ENCODE data around the gene AKAP13. TPM values are rescaled to one million over a fixed set of nuclear protein-coding genes. Genes with fewer than 3 reads are reported as not detected.

AKAP13 gene
- total RNA-seq, 1 donor from 2014 or later: 238 TPM

DNA sequence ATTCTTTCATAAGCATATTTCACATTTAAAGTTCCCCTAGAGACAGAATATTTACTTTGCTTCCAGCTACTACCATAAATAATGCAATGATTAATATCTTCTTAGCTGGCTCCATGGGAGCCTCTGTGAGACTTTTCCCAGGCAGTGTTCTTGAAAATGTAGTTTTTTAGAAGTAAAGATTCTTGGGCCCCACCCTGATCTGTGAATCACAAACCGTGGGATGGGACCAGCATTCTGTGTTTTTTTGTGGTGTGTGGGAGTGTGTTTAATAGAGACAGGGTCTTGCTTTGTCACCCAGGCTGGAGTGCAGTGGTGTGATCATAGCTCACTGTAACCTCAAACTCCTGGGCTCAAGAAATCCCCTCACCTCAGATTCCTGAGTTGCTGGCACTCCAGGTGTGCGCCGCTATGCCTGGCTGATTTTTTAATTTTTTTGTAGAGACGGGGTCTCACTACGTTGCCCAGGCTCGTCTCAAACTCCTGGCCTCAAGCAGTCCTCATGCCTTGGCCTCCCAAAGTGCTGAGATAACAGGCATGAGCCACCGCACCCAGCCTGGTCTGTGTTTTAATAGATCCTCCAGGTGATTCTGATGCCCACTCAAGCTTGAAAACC, 331.3 kb downstream of the AKAP13 start:
- intact Hi-C loops (cut with DNase I): no loop called here
- no peak for ATAC-seq
- no peak for DNase-seq (ENCODE audit: low spot score)

DNA sequence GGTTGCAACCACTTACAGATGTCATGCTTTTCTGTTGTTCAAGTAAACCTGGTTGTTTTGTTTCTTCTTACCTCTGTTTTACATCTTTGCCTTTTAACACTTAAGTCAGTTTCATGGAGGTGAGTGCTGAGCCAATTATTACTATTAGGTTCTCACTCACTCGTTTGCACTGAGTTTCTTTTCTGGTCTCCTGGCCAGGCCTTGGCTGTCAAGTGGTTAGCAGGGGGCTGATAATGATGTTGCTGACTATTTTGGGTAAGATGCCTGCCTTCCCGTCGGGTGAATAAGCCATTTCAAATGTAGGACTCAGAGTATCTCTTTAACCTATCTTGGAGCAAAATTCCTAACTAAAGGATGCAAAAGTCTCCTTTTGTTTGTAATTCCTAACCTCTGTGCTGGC, 335.9 kb downstream of the AKAP13 start:
- ATAC-seq: no peak
- intact Hi-C loops (cut with DNase I): no loop called here
- DNase-seq (ENCODE audit: low spot score): no peak

DNA sequence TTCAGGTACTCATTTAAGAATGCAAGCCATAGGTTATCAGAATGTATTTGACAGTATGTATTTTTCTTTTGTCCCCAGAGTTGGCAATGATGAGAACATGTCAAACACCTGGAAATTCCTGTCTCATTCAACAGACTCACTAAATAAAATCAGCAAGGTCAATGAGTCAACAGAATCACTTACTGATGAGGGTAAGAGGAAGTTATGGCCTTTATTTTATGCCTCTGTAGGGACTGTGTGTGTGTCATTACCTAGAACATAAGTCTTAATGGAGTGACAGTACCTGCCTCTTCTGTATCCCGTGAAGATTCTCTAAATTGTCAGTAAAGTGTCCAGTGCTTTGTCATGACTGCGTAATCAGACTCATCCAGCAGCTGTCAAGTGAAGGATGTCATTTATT, 336.8 kb downstream of the AKAP13 start:
- intact Hi-C loops (cut with DNase I): no loop called here
- DNase-seq (ENCODE audit: low spot score) (no peak), ATAC-seq (no peak)

DNA sequence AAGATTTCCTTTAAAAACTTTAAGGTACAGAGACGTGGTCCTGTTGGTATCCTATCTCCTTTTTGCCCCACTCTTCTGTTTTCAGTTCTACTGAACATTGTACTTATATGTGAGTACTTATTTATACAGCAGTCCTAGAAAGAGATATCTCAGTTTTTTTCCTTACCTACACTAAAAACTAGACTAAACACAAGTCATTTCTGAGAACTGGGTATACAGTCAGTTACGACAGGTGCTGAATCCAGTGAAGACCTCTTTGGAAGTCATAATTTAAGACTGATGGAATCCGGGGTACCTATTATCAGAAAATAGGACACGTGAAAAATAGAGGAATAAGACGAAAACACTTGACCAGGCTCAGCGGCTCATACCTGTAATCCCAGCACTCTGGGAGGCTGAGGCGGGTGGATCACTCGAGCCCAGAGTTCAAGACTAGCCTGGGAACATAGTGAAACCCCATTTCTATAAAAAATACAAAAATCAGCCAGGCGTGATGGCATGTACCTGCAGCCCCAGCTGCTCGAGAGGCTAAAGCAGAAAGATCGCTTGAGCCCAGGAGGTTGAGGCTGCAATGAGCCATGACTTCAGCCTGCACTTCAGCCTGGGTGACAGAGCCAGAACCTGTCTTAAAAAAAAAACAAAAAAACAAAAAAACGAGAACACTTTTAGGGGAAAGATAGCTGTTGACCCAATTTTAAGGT, 338.0 kb downstream of the AKAP13 start:
- intact Hi-C loops (cut with DNase I): no loop called here
- DNase-seq (ENCODE audit: low spot score): no peak
- ATAC-seq: no peak

DNA sequence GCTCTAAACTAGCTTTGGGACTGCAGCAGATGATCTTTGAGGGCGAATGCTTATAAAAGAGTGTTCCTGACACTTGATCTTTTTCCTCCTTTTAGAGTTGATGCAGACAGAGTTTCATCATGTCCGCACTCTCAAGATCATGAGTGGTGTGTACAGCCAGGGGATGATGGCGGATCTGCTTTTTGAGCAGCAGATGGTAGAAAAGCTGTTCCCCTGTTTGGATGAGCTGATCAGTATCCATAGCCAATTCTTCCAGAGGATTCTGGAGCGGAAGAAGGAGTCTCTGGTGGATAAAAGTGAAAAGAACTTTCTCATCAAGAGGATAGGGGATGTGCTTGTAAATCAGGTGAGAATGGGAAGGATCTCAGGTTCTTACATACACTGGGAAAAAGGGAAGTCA, 338.6 kb downstream of the AKAP13 start:
- intact Hi-C loops (cut with DNase I): no loop called here
- ATAC-seq (no peak), DNase-seq (ENCODE audit: low spot score) (no peak)

DNA sequence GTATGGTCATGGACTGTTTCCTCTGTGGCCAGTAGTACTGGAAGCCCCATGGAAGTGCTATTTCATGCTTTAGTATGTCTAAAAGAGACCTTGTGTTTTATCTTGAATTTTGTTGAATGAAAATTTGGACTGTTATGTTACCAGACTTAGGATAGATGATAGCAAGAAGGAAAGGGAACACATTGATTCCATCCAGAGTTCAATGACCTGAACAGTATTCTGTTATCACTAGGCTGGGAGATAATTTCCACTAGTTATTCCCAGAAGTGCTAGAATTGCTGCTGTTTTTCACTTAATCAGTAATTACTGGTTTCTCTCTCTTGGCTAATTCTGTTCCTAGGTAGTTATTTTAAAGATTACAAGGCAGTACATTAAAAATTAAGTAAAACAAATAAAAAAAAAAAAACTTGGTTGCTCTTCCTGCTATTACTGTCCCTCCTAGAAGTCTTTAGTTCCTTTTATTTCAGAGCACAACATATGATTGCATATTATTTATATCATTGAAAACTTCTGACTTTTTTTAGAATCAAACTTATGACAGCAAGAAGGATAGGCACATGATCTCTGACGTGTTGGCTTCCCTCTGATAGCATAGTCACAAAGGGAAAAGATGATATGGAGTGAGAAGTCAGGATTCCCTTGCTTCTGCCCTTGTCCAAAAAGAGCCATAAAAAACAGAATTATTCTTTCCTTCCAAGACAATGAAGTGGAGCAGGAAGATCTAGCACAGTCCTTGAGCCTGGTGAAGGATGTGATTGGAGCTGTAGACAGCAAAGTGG, 342.2 kb downstream of the AKAP13 start:
- intact Hi-C loops (cut with DNase I): no loop called here
- ATAC-seq (no peak), DNase-seq (ENCODE audit: low spot score) (no peak)

DNA sequence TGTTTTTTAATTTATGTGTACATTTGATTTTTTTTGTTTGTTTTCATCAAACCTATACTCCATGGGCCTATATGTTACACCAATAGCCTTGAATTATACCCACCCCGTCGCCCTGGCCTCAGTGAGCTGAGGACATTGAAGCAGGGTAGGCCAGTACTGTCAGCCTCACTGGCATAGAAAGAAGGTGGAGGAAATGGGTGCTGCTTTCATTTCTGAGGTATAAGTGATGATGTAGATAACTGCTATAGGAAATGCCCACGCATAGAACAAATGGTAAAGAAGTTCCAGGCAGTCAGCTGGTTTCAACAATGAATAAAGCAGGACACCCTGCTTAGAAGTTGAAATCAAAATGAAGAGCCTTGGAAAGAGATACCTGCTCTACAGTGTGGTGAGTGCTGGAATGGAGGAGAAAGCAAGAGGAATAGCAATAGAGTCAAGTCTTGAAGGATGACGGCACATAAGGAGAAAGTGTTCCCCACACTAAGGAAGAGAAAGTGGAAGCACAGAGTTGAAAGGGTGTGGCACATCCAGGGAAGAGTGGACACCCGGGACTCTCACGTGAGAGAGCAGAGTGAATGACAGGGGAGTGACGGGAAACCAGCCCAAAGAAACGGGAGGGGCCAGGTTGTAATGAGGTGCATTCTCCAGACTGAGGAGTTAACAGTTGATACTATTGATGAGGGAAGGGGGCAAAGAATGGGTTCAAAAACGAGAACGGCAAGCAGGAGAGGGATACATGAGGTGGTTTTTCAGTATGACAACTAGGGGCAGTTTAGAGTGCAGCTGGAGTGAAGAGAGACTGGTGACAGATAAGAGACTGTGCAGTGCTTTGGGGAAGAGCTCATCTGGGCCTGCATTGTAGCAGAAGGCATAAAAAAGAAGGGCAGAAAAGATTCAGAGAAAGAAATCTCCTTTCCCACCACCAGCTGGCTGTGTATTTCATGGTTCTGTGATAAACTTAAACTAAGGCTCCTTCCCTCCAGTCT, 343.9 kb downstream of the AKAP13 start:
- intact Hi-C loops (cut with DNase I): no loop called here
- ATAC-seq (no peak), DNase-seq (ENCODE audit: low spot score) (no peak)

DNA sequence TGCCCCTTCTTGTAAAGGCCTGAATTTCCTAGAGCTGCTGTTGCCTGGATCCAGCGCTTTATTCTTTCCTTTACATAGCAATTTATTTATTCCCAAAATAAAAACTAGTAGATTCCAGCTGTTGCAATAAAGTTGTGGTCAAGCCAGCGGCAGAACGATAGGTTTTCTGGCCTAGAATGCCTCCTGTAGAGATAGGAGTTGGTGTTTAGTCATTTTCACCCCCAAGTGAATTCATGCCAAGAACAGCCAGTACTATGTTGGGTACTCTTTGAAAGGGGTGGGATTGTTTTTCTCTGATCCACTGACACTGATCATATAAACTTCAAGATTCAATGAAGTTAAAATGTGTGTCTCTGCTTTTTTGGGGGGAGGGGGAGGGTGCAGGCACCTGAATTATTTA, 344.6 kb downstream of the AKAP13 start:
- DNase-seq (ENCODE audit: low spot score) (no peak), ATAC-seq (peak; percentile 60)
- intact Hi-C loops (cut with DNase I): no loop called here

DNA sequence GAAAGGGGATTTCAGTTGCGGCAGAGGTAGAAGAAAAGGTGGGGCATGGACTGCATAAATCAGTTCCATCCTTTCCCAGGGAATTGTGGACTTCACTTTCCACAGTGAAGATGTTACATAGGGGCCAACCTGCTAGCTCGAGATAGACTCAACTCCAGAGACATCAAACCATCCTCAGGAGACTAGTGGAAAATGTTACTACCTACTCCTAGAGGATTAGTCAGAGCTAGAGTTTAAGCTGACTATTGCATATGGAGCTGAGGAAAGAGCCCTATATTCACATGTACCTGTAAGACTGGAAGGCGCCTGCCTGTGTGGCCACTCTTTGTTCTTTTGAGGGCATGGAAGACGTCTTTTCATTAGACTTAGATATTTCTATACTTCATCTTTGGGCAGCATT, 345.2 kb downstream of the AKAP13 start:
- no peak for ATAC-seq
- intact Hi-C loops (cut with DNase I): no loop called here
- no peak for DNase-seq (ENCODE audit: low spot score)

DNA sequence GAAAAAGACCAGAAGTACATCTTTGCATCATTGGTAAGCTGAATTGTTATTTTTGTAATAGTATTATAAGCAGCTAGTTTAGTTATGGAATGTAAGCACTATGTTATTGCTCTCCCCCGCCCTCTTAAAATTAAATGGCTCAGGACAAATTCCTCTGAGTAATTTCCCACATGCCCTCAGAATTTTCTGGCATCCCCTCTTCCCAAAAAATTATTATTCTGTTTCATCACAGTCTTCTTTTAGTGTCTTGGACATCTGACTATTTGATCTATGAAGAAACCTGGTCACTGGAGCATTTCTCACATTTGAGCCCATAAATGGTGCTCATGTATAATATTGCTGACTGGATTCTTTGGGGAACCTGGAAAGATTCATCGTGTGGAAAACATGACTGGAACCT, 346.1 kb downstream of the AKAP13 start:
- intact Hi-C loops (cut with DNase I): no loop called here
- peak; percentile 69 for ATAC-seq
- no peak for DNase-seq (ENCODE audit: low spot score)

DNA sequence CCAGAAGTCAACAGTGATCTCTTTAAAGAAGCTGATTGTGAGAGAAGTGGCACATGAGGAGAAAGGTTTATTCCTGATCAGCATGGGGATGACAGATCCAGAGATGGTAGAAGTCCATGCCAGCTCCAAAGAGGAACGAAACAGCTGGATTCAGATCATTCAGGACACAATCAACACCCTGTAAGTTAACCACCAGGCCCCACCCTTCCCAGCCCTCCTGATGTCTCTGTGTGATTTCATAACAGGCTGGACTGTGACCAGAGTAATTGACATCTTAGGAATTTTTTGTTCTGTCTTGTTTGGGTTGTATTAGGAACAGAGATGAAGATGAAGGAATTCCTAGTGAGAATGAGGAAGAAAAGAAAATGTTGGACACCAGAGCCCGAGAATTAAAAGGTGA, 346.7 kb downstream of the AKAP13 start:
- peak; percentile 83 for ATAC-seq
- DNase-seq (ENCODE audit: low spot score): no peak
- intact Hi-C loops (cut with DNase I): no loop called here

DNA sequence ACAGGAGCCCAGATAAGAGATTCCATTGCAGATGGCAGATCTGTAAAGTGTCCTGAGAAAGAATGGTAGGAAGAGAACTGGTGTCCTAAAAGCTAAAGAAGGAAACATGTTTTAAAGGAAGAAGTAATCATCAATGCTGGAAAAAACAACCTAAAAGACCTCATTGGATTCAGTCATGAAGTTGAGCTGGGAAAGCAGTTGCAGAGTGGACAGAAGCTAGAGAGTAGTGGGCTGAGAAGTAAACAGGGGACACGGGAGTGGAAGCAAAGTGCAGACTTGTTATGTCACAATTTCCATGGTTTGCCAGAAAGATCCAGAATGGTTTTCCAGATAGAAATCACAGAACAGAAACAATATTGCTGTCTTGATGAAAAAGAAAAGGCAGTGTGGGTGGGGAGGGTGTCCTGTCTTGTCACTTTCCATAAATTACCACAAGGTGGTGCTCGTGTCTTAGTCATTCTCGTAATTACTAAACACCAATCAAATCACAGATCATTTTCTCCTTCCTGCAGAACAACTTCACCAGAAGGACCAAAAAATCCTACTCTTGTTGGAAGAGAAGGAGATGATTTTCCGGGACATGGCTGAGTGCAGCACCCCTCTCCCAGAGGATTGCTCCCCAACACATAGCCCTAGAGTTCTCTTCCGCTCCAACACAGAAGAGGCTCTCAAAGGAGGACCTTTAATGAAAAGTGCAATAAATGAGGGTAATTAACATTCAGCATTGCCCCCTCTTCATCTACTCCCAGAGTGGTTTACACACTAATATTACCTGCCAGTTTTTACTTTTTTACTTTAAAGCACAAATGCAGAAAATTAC, 349.8 kb downstream of the AKAP13 start:
- no peak for DNase-seq (ENCODE audit: low spot score)
- ATAC-seq: peak; percentile 57
- intact Hi-C loops (cut with DNase I): loop anchor here (5.0 kb wide), 1 partner anchor 107 kb away; no protein-coding TSS in a partner anchor

DNA sequence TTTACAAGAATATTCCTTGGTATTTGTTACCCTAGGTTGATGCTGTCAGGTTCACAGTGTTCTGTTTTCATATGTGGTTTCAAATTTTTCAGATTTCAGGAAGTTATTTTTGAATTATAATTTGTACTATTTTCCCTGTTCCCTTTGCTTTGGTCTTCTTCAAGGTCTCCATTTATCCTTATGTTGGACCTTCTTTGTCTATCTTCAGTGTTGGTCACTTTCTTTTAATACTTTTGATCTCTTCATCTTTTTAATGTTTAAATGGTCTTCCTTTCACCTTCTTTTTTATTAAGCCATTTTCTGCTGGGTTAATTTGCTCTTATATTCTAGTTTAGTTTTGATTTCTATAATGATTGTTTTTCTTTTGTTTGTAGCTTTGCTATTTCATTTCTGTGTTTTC, 353.0 kb downstream of the AKAP13 start:
- DNase-seq (ENCODE audit: low spot score) (no peak), ATAC-seq (no peak)
- intact Hi-C loops (cut with DNase I): loop anchor here (5.0 kb wide), 1 partner anchor 104 kb away; no protein-coding TSS in a partner anchor

DNA sequence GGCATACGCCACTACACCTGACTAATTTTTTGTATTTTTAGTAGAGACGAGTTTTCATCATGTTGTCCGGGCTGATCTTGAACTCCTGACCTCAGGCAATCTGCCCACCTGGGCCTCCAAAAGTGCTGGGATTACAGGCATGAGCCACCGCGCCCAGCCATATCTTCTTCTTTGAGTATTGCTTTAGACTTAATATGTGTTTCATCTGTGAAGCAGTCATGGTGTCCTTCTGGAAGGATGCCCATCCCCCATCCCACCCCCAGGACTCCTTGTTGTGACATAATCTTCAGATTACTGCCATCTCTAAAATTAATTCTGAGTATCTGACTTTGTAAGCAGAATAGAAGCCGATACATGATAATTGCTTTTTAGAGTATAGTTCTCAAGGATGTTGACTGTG, 356.7 kb downstream of the AKAP13 start:
- intact Hi-C loops (cut with DNase I): no loop called here
- DNase-seq (ENCODE audit: low spot score): no peak
- no peak for ATAC-seq

DNA sequence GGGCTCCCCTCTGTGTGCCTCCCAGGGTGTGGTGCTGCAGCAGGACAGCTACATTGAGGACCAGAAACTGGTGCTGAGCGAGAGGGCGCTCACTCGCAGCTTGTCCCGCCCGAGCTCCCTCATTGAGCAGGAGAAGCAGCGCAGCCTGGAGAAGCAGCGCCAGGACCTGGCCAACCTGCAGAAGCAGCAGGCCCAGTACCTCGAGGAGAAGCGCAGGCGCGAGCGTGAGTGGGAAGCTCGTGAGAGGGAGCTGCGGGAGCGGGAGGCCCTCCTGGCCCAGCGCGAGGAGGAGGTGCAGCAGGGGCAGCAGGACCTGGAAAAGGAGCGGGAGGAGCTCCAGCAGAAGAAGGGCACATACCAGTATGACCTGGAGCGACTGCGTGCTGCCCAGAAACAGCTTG, 360.6 kb downstream of the AKAP13 start:
- ATAC-seq: no peak
- intact Hi-C loops (cut with DNase I): no loop called here

DNA sequence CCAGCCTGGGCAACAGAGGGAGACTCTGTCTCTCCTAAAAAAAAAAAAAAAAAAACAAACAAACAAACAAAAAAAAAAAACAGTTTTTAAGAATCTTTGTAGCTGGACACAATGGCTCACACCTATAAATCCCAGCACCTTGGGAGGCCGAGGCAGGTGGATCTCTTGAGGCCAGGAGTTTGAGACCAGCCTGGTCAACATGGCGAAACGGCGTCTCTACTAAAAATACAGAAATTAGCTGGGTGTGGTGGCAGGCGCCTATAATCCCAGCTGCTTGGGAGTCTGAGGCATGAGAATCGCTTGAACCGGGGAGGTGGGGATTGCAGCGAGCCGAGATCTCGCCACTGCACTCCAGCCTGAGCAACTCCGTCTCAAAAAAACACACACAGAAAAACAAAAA, 361.3 kb downstream of the AKAP13 start:
- intact Hi-C loops (cut with DNase I): no loop called here
- DNase-seq (ENCODE audit: low spot score) (no peak), ATAC-seq (peak; percentile 7)

More for the DNA sequence above, 360.6 kb downstream of the AKAP13 start:
- no peak for DNase-seq (ENCODE audit: low spot score)

DNA sequence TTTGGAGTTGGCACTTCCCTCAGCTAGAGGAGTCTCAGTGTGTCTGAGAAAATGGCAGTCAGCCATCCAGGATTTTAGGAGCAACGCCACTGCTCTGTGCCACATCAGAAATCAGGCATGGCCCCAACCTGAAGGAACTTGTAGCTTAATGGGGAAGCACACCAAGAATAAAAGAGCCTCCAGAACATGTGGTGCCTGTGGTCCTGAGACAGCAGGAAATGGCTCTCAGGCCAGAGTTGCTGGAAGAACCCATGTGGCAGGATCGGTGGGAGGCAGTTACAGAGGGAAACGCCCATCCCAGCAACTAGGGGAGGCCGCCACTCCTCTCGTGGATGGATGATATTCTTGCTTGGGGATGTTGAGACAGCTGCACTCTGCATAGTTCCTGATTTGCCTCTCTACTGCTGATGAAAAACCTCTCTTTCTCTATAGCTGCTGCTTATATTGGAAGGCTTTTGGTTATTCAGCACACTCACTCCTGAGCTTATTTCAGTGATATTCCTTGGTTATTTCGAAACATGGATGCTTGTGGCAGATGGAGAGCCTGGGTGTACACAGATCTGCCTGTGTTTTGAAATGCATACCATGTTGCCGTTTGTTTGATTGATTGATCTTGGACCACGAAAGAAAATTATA, 361.9 kb downstream of the AKAP13 start:
- ATAC-seq (peak; percentile 82), DNase-seq (ENCODE audit: low spot score) (no peak)
- intact Hi-C loops (cut with DNase I): no loop called here
